Mammary epithelial cell (primary cell): ENCODE results near the gene PRKAA2.

Experiments
- CTCF ChIP-seq, 2 donors: IDR thresholded peaks in 1 of 2; conservative IDR thresholded peaks in 1 of 2; 2 replicates each; pipeline ENCODE4 v1.5.1; 2011 to 2012; ENCODE audit warnings: inconsistent platforms in 2 of 2, low read length in 2 of 2, mild to moderate bottlenecking in 2 of 2, control low read depth in 1 of 2, low read depth in 1 of 2; ENCODE audit not compliant: insufficient read depth in 1 of 2; ENCODE audit errors: extremely low read depth in 1 of 2
- EZH2 ChIP-seq: IDR thresholded peaks from 2 replicates; pipeline ENCODE4 v1.6.1; 2012; ENCODE audit warnings: low read length, inconsistent platforms, borderline replicate concordance

GRCh38 chr1:56670350-56670749 lies 25.2 kb downstream of the PRKAA2 start:
- TF ChIP-seq CTCF (conservative IDR thresholded peaks at IDR 0.05 in 1 of 2, IDR thresholded peaks at IDR 0.05 in 1 of 2; ENCODE audit: extremely low read depth in 1 of 2, insufficient read depth in 1 of 2, low read depth in 1 of 2, low read length in 2 of 2) (no peak), EZH2 (no peak)
